Urinary bladder (tissue), 4 donors: ENCODE measurements around the gene DHRS7C. TPM values are rescaled to one million over a fixed set of nuclear protein-coding genes. Genes with fewer than 3 reads are reported as not detected.

Experiments
- DNase-seq: peaks from one replicate; pipeline ENCODE4 v3.0.0-alpha.2; 2015; ENCODE audit errors: extremely low spot score
- H3K27ac ChIP-seq: one replicate; pipeline ENCODE4 v1.5.1; 2013; ENCODE audit warnings: low read depth, mild to moderate bottlenecking, moderate library complexity
- H3K36me3 ChIP-seq: one replicate; pipeline ENCODE4 v1.6.1; 2013; ENCODE audit warnings: mild to moderate bottlenecking, moderate library complexity; ENCODE audit not compliant: insufficient read depth
- H3K4me1 ChIP-seq: one replicate; pipeline ENCODE4 v1.6.1; 2013; ENCODE audit warnings: mild to moderate bottlenecking, moderate library complexity; ENCODE audit not compliant: insufficient read depth
- H3K4me3 ChIP-seq: one replicate; pipeline ENCODE4 v1.5.1; 2013; ENCODE audit warnings: low read depth, low read length
- WGBS: extraction: QIAGEN DNeasy Blood & Tissue Kit; methylation state at CpG from one replicate; pipeline ENCODE4 v1.1.7; 2013; 5-methylcytosine and 5-hydroxymethylcytosine counted together
- polyA plus RNA-seq: library from polyadenylated mRNA; stranded (reverse); fragments of 200-250 nt; gene quantifications from one replicate; pipeline ENCODE4 v1.2.3, GENCODE V29; 2013
- total RNA-seq: library from RNA; depleted of rRNA; stranded (reverse); fragments of >200 nt; gene quantifications from one replicate; pipeline ENCODE4 v1.2.3, GENCODE V29; 2014
- donor health status: healthy with polysubstance abuse.
- donor health status: healthy.

DHRS7C gene, protein sequence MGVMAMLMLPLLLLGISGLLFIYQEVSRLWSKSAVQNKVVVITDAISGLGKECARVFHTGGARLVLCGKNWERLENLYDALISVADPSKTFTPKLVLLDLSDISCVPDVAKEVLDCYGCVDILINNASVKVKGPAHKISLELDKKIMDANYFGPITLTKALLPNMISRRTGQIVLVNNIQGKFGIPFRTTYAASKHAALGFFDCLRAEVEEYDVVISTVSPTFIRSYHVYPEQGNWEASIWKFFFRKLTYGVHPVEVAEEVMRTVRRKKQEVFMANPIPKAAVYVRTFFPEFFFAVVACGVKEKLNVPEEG
- total RNA-seq (1.1 TPM), polyA plus RNA-seq (0.16 TPM)

GRCh38 chr17:9790889-9791876 is at the start of gene DHRS7C:
DHRS7C (minus strand) TSS chr17:9791592; CDS start chr17:9791284, 308 bp downstream.
- WGBS = 57% methylated on average over 15 of the region's 15 CpGs
- H3K36me3 ChIP-seq = no peaks in the 10 kb centered on the region
- no peaks in the 10 kb centered on the region for H3K4me1 ChIP-seq
- H3K27ac ChIP-seq = no peak within 1 kb of the TSS
- H3K4me3 ChIP-seq = no peak within 1 kb of the TSS
- DNase-seq = no peak

DNA sequence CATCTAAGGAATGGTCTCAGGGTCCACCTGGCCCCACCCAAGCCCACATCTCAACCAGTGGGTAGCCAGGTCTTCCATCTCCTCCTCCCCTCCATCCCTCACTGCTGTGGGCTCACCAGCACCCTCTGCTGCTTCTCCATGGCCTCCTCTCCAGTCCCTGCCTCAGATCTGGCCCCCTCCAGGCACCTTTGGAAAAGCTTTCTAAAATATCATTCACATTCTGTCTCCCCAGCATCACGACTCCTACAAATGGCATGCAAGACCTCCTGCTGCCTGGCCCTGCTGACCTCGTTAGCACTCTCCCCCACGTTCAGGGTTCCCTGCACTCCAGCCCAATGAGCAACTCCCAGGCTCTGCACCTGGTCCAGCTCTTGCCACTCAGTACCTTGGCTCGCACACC is 48.0 kb upstream of the DHRS7C start:
- H3K4me3 ChIP-seq = no peak overlapping the region
- H3K4me1 ChIP-seq = peaks cover 3% of the 10 kb centered on the region
- H3K36me3 ChIP-seq = no peaks in the 10 kb centered on the region
- no peak for DNase-seq
- no peak overlapping the region for H3K27ac ChIP-seq
- WGBS = 74% methylated on average over 4 of the region's 4 CpGs

DNA sequence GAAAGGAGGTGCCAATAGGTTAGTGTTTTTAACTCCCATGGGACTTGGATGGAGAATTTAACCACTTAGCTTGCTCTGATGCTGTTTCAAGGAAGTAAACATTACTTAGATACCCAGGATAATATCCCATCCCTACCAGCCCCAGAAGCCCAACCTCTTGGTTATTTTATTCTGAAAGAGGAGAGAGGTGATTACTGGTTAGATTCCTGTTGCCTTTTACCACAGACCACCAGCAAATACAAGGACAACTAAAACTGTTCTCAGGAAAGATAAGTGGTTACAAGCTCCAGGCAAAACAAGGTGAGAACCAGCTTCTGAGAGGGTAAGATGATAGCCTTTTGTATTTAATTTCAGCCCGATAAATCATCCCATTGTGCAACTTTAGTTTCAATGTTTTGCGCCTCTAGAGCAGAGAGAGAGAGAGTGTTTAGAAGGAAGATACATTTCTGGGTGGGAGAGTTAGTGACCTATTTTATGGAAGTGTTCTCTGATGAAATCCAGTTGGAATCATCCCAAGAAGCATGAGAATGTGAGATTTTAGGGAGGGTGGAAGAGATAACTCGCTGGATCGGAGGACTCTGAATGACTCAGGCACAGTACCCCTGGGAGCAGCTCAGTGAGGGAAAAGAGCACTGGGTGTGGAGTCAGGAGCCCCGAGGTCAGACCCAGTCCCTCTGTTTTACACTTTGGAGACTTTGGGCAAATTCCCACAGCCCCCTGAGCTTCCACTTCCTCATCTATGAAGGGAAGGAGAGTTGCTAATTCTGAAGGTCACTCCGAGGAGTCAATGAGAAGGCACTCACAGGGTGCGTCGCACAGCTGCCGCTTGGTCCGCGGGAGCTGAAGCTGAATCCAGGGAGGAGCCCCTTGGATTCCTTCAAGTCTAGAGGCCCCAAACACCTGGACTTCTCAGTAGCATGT is 46.4 kb upstream of the DHRS7C start:
- no peak overlapping the region for H3K4me3 ChIP-seq
- peak; percentile 35 for DNase-seq
- 34% methylated on average over 11 of the region's 11 CpGs for WGBS
- peaks cover 3% of the 10 kb centered on the region for H3K4me1 ChIP-seq
- H3K27ac ChIP-seq = no peak overlapping the region
- H3K36me3 ChIP-seq = no peaks in the 10 kb centered on the region

DNA sequence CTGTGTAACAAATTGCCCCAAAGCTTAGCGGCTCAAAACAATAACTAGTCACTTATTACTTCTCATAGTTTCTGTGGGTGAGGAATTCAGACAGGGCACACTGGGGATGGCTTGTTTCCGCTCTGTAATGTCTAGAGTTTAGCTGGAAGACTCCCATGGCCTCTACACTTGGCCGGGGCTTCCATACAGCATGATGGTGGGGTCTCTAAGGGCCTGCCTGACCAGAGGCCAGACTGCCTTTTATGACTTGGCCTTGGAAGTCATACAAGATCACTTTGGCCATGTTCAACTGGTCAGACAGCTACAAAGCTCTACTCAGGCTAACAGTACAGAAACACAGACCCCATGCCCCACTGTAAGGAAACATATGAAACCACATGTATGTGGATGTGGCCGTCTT is 42.5 kb upstream of the DHRS7C start:
- 90% methylated on average over 4 of the region's 4 CpGs for WGBS
- H3K4me3 ChIP-seq = no peak overlapping the region
- H3K27ac ChIP-seq = no peak overlapping the region
- H3K4me1 ChIP-seq = no peaks in the 10 kb centered on the region
- H3K36me3 ChIP-seq = no peaks in the 10 kb centered on the region
- DNase-seq = no peak

- H3K4me1 ChIP-seq = no peaks in the 10 kb centered on the region
- H3K27ac ChIP-seq = no peak overlapping the region
- no peaks in the 10 kb centered on the region for H3K36me3 ChIP-seq
- WGBS = 61% methylated on average over 2 of the region's 2 CpGs
- DNase-seq = no peak
- H3K4me3 ChIP-seq = no peak overlapping the region
Observed at GRCh38 chr17:9830711-9831110, 39.3 kb upstream of the DHRS7C start.

- no peaks in the 10 kb centered on the region for H3K4me1 ChIP-seq
- no peak overlapping the region for H3K4me3 ChIP-seq
- H3K27ac ChIP-seq = no peak overlapping the region
- no peak for DNase-seq
- no peaks in the 10 kb centered on the region for H3K36me3 ChIP-seq
- WGBS = 61% methylated on average over 2 of the region's 2 CpGs
Observed at GRCh38 chr17:9829343-9829742, 38.0 kb upstream of the DHRS7C start.

- Histone ChIP-seq H3K36me3 (no peaks in the 10 kb centered on the region), H3K27ac (no peak overlapping the region), H3K4me3 (no peak overlapping the region), H3K4me1 (no peaks in the 10 kb centered on the region)
- DNase-seq = no peak
- WGBS = 26% methylated on average over 13 of the region's 13 CpGs
Observed at GRCh38 chr17:9828296-9829295, 37.2 kb upstream of the DHRS7C start.

DNA sequence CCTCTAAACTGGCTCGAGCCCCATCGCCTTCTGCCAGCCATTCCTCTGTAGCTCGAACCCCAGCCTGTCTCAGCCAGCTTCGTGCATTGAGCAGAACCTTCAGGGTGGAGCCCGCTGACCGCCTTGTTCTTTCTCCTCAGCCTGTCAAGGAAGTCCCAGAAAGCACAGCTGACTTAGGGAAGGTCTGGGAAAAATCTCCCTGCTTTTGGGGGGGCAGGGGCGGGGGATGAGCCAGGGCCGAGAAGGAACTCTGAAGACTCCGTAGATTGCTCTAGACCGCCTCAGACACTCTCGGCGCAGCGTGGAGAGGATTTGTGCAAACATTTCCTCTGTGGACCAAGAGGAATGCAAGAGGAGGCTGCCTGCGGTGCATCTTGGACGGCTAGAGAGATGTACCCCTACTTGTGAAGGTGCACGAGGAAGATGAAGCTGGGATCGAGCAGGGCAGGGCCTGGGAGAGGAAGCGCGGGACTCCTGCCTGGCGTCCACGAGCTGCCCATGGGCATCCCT is 34.3 kb upstream of the DHRS7C start, which contains the start of gene GLP2R:
Gene GLP2R, plus strand, starts transcription at position 284 of the 510 bp plus-strand sequence. Its CDS starts 140 bp downstream, at position 424.
- DNase-seq = no peak
- 45% methylated on average over 21 of the region's 21 CpGs for WGBS
- Histone ChIP-seq H3K36me3 (no peaks in the 10 kb centered on the region), H3K4me3 (no peak within 1 kb of the TSS), H3K27ac (no peak within 1 kb of the TSS), H3K4me1 (no peaks in the 10 kb centered on the region)

DNA sequence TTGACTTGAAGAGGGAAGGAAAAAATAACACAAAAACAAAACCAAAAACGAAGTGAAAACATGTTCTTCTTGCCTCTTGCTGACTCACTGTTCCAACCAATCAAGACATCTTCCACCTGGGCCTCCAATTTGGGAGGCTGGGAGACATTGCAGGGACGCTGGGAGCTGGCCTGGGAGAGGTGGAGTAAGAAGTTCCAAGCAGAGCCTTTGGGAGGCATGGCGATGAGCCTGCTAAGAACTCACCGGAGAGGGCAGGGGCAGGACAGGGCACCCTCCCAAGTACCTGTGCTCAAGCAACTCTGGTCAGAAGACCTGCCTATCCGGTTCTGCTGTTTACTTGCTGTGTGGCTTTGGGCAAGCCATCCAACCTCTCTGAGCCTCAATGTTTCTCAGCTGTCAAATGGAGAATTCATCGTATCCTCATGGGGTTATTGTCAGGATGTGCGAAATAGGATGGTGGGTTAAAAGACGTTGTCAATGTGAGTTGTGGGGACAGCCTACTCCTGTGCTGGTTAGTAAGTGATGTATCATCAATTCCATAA is 33.5 kb upstream of the DHRS7C start:
- WGBS = 86% methylated on average over 8 of the region's 8 CpGs
- DNase-seq = no peak
- Histone ChIP-seq H3K4me1 (no peaks in the 10 kb centered on the region), H3K27ac (no peak overlapping the region), H3K4me3 (no peak overlapping the region), H3K36me3 (no peaks in the 10 kb centered on the region)

- DNase-seq = no peak
- Histone ChIP-seq H3K4me1 (no peaks in the 10 kb centered on the region), H3K36me3 (no peaks in the 10 kb centered on the region), H3K4me3 (no peak overlapping the region), H3K27ac (no peak overlapping the region)
- 72% methylated on average over 4 of the region's 4 CpGs for WGBS
Observed at GRCh38 chr17:9824094-9824493, 32.7 kb upstream of the DHRS7C start.

DNA sequence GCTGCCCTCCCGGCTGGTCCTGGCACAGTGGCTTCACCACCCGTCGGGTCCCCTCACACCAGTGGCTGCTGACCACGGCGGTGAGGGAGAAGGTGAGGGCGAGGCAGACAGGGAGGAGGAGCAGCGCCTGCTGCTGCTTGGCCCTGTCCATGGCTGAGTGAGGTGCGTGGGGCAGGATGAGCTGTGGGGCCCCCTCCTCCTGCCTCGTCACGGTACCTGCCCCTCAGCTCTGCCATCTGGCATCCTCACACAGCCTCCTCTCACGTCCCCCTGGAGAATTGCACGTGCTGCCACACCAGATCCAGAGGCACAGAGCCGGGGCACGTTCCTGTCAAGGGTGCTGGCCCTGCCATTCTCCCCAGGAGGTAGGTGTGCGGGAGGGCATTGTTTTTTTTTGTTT is 30.5 kb upstream of the DHRS7C start, which contains the start of gene GSG1L2:
Gene GSG1L2, minus strand, starts transcription at position 159 of the 400 bp plus-strand sequence. Its CDS starts 8 bp downstream, at position 151.
- 73% methylated on average over 15 of the region's 15 CpGs for WGBS

GRCh38 chr17:9820448-9820847 is 29.1 kb upstream of the DHRS7C start:
- no peak overlapping the region for H3K27ac ChIP-seq
- DNase-seq = no peak
- no peak overlapping the region for H3K4me3 ChIP-seq
- H3K36me3 ChIP-seq = no peaks in the 10 kb centered on the region
- 93% methylated on average over 3 of the region's 3 CpGs for WGBS
- H3K4me1 ChIP-seq = no peaks in the 10 kb centered on the region

More for the DNA sequence above, 30.5 kb upstream of the DHRS7C start, which contains the start of gene GSG1L2:
- no peak within 1 kb of the TSS for H3K4me3 ChIP-seq
- no peaks in the 10 kb centered on the region for H3K4me1 ChIP-seq
- no peak within 1 kb of the TSS for H3K27ac ChIP-seq
- DNase-seq = no peak
- H3K36me3 ChIP-seq = no peaks in the 10 kb centered on the region
